GM19467 (cell line): ENCODE results near the gene HIVEP2.

Experiments
- ATAC-seq: cut with Tn5 transposase; IDR thresholded peaks from one replicate; pipeline ENCODE4 v1.9.1; 2021; ENCODE audit warnings: mild to moderate bottlenecking, moderate library complexity; ENCODE audit not compliant: unreplicated experiment

HIVEP2 gene

GRCh38 chr6:142892254-142893021 is 52.5 kb downstream of the HIVEP2 start:
- no peak for ATAC-seq

- ATAC-seq = no peak
Observed at GRCh38 chr6:142891454-142891853, 53.5 kb downstream of the HIVEP2 start.

- ATAC-seq = no peak
Observed at GRCh38 chr6:142888456-142888855, 56.5 kb downstream of the HIVEP2 start.

GRCh38 chr6:142887517-142887916 is 57.5 kb downstream of the HIVEP2 start:
- no peak for ATAC-seq

- ATAC-seq = peak; percentile 84
Observed at GRCh38 chr6:142886431-142887170, 58.4 kb downstream of the HIVEP2 start.

- peak; percentile 57 for ATAC-seq
Observed at GRCh38 chr6:142885182-142885867, 59.7 kb downstream of the HIVEP2 start.

- ATAC-seq = no peak
Observed at GRCh38 chr6:142884214-142885035, 60.6 kb downstream of the HIVEP2 start.

GRCh38 chr6:142883011-142883410 is 62.0 kb downstream of the HIVEP2 start:
- no peak for ATAC-seq

GRCh38 chr6:142881761-142882160 is 63.2 kb downstream of the HIVEP2 start:
- ATAC-seq = no peak

GRCh38 chr6:142881290-142881689 is 63.7 kb downstream of the HIVEP2 start:
- no peak for ATAC-seq

- ATAC-seq = no peak
Observed at GRCh38 chr6:142880201-142880600, 64.8 kb downstream of the HIVEP2 start.

- no peak for ATAC-seq
Observed at GRCh38 chr6:142879527-142879926, 65.4 kb downstream of the HIVEP2 start.

GRCh38 chr6:142879076-142879475 is 65.9 kb downstream of the HIVEP2 start:
- ATAC-seq = no peak

GRCh38 chr6:142878407-142878806 is 66.6 kb downstream of the HIVEP2 start:
- no peak for ATAC-seq

- no peak for ATAC-seq
Observed at GRCh38 chr6:142874676-142875075, 70.3 kb downstream of the HIVEP2 start.

GRCh38 chr6:142872376-142872775 is 72.6 kb downstream of the HIVEP2 start:
- ATAC-seq = no peak

- peak; percentile 88 for ATAC-seq
Observed at GRCh38 chr6:142871910-142872331, 73.1 kb downstream of the HIVEP2 start.

- ATAC-seq = no peak
Observed at GRCh38 chr6:142870787-142871415, 74.1 kb downstream of the HIVEP2 start.

- no peak for ATAC-seq
Observed at GRCh38 chr6:142868917-142869316, 76.1 kb downstream of the HIVEP2 start.
